NCI-H82 (cell line): ENCODE data around the gene ELAC1.
"Not testable (repeated sequence)": the region's sequence is repeated elsewhere in the genome, so short reads cannot be mapped to it uniquely, and the experiment has no call there.

Experiments used
- DNase-seq: peaks from one replicate; lab custom pipeline; 2025; lab: John Stamatoyannopoulos, UW

ELAC1 gene, protein sequence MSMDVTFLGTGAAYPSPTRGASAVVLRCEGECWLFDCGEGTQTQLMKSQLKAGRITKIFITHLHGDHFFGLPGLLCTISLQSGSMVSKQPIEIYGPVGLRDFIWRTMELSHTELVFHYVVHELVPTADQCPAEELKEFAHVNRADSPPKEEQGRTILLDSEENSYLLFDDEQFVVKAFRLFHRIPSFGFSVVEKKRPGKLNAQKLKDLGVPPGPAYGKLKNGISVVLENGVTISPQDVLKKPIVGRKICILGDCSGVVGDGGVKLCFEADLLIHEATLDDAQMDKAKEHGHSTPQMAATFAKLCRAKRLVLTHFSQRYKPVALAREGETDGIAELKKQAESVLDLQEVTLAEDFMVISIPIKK

DNA sequence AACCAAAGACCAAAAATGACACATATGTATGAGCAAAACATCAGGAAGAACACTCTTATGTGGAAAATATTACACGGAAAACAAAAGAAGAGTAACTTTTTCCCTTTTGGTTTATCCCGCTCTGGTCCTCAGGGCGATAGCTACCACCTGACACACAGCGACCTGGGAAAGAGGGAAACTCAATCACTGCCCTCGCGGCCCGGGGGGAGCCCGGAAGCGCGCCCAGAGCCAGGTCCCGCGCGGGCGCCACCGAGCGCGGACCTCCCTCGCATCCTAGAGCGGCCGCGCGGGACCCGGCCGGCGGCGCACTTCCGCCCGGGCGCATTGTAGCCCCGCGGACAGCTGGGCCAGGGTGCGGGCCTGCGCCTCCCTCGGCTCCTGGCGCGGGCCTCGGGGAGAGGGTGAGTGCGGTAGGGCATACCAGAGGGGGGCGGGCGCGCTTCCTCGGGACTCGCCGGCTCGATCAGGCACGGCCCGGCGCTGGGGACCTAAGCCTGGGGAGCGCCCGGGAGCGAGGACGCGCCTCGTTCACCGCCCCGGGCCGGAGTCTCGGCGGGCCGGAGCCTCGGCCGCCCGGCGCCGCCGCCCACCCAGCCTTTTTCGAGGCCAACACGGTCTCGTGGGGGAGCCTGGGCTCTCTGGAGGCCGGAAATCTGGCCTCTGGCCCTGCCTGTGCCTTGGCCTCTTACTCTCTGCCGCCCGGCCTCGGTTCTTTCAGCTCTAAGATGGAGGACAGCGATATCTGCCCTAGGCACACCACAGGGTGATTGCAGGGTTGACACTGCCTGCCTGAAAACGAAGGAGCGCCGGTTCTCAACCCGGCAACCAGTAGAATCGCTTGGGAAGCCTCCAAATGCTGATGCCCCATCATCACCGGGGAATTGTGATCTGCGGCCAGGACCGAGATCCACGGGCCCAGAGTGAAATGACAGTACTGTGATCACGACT is at the start of gene ELAC1:
ELAC1 (plus strand) TSS at position 327 of the 948 bp plus-strand sequence. CDS start 6,365 bp downstream, outside the sequence.
- DNase-seq: peak; percentile 88

DNA sequence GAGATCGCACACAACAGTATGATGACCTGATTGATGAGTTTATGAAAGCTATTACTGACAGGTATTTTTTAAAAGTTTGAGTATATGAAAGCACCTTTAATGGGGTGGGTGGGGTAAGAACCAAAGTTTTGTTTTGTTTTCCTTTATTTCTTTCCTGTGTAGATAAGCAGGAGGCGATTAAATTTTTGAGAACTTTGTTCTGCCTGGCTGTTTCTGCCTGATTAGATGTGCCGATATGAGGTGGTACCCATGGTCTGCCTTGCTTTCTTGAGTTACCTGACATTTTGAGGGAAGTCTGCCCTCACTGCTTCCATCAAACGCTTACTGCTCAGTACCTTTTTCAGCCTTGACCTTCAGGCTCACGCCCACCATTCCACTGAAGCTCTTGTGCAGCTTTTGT is 49.7 kb upstream of the ELAC1 start:
- no peak for DNase-seq

DNA sequence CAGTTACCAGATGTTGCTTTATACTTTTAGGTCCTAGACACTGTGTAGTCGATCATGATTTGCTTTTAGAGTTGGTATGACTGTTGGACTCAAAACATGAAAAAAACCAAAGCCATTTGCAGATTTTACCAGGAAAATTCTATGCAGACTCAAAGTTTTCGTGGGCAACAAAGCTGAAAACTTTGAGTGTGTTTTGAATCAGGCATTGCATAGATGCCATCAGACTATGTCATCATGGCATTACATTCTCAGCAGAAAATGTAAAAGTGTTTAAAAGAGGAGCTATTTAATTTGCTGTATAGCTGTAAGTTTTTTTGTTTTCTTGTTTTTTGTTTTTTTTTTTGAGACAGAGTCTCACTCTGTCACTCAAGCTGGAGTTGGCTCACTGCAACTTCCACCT is 43.5 kb upstream of the ELAC1 start:
- no peak for DNase-seq

DNA sequence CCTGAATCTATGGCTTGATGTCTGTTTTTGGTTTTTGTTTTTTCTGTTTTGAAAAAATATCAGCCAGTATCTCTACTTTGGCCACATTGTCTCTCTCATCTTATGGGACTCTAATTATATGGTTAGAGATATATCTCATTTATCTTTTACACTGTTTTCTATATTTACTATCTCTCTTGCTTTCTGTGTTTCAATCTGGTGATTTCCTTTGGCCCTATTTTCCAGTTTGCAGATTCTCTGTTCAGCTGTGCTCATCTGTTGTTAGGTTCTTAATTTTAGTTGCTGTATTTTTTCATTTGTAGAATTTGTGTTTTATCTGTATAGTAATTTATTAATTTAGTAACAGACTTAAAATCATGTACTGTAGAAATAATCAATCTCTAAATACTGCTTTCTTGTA is 41.3 kb upstream of the ELAC1 start:
- DNase-seq: no peak

DNA sequence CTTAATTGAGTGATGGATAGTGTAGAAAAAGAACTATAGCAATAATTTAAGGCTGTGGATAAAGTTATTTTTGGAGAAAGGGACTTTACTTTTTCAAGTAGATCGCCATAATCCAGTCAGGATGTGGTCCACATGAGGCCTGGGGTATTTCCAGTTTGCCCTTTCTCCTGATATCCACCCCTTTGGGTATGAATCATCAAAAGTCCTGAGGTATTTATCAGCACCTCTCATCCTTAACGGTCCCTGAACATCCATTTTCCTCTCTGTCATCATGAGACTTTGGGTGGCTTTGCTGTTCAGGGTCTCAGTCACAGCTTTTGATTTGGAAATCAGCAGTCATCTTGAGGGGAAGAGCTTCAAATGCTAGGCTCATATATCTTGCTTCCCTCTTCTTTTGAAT is 39.3 kb upstream of the ELAC1 start:
- DNase-seq: no peak

DNA sequence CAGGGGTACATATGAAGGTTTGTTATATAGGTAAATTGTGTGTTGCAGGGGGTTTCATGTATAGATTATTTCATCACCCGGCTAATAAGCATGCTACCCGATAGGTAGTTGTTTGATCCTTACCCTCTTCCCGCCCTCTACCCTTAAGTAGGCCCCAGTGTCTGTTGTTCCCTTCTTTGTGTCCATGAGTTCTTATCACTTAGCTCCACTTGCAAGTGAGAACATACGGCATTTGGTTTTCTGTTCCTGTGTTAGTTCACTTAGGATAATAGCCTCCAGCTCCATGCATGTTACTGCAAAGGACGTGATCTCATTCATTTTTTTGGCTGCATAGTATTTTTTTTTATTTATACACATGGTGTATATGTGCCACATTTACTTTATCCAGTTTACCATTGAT is 34.2 kb upstream of the ELAC1 start:
- DNase-seq: no peak

DNA sequence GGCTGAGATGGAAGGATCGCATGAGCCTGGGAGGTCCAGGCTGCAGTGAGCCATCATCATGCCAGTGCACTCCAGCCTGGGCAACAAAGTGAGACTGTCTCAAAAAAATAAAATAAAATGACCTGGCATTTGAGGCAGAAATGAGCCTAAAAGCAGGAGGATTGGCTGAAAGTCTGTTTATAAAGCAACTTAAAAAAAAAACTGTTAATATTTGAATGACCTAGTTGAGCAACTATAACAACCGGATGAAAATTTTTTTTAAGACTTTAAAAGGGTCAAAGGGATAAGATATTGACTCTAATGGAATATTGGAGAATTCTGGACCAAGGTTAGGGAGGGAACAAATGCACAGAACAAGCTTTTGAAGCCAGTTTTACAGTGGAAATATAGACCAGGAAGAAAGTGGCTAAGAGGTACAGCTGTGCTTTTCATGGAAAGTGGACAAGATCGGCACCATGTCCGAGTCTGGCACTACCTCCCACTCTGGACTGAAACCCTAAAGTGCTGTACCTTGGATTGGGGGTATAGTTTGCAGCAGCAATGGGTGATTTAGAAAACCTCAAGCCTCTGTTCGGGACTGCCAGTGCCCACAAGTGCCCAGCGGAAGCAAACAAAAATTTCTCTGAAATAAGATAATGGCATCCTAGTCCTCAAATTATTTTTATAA is 33.2 kb upstream of the ELAC1 start:
- DNase-seq: no peak

DNA sequence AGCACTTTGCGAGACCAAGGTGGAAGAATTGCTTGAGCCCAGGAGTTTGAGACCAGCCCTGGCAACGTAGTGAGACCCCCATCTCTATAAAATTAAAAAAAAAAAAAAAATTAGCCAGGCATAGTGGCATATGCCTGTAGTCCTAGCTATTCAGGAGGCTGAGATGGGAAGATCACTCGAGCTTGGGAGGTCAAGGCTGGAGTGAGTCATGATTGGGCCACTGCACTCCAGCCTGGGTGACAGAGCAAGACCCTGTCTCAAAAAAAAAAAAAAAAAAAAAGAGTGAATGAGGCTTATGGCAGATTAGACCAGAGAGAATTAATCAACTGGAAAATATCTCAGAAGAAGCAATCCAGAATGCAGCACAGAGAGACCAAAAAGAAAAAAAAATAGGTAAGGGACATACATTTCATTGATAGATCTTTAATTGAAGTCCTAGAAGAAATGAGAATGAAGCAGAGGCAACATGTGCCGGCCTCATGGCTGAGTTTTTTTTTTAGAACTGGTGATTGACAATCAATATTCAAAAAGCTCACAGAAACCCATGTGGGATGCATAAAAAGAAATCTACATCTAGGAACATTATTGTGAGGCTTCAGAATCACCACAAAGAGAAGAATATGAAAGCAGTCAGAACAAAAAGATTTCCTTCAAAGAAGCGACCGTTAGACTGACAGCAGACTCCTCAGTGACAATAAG is 32.2 kb upstream of the ELAC1 start:
- DNase-seq: no peak

DNA sequence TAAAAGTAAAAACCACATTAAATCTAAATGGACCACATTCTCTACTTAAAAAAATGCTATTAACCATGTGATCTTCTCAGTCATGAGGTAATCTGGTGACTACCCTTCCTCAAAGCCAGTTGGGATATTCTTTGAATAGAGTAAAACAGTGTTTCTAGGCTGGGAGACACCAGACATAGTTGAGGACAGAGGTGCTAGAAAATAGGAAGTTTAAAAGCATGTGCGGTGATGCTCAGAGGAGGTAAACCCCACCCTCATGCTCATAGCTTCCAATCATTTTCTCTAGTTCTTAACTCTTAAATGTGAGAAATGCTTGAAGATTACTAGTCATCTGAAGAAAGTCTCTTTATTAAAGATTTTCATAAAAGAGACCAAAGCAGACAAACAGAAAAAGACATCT is 30.7 kb upstream of the ELAC1 start:
- no peak for DNase-seq

DNA sequence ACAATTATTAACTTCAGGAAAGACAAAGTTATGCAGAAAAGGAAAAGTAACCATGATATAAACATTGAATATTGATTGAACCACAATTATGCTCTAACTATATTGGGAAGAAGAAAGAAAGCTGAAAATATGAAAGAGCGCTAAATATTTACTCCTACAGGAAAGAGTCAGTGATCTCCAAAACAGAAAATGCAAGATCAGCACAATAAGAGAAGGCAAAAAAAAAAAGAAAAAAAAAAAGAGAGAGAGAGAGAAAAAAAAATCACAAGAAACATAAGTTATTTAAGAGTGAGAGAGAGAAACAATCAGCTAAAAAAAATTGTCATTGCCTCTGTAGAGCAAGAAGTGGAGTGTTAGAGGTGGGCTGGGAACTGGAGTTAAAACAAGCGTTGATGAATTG is 28.9 kb upstream of the ELAC1 start:
- DNase-seq: no peak

DNA sequence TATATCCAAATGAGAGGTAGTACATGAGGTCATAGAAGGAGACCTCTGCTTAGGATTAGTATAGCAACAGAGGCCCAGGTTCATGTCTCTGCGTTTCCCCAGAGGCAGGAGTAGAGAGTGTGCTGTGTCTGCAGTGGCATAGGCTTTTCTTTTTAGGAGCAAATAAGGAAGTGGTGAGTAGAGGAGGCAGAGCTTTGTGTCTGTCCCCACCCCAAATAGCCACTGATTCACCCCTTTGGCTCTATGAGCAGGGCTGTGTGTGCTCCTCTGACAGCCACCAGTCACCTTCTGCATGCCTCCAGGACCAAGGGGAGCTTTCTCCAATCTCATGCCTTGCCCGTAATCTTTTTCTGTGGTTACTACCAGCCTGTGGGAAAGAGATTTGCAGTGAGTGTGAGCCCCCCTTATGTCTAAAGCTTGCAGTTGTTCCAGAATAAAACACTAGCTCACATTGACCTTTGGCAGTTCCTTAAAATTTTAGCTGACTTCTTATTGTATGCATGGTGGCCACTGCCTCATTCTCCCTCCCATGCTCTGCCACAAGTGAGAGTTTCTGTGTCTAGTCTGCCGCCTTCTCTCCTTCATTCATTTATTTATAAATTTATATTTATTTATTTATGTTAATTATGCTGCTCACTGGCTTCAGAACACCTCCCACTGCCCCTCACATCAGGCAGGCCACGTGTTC is 23.5 kb upstream of the ELAC1 start:
- no peak for DNase-seq

DNA sequence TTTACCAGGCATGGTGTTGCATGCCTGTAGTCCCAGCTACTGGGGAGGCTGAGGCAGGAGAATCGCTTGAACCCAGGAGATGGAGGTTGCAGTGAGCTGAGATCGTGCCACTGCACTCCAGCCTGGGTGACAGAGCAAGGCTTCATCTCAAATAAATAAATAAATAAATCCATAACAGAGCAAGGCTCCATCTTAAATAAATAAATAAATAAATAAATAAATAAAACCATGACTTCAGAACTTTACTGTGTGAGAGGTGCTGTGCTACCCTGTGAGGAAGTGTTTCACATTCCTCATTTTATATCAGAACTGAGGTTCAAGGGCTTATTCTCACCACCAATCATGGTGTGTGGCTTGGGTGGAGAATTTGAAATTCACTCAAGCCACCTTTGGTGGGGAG is 21.9 kb upstream of the ELAC1 start:
- DNase-seq: not testable (repeated sequence)

DNA sequence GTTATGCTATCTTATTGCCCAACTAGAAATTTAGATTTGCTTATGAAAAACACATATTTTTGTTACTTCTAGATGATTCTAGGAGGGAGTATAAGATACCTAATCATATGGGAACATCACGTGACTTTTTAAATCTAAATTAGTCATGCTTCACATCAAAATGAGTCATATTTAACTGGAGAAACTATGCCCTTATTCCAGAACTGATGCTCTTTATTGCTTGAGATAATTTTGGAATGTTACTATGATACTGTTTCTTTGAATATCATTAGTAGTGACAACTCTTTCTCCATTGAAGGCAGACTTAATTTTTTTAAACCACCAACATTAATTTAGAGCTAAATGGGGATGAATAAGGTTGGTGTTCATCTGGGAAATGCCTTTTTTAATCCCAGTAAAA is 19.9 kb upstream of the ELAC1 start:
- DNase-seq: no peak

DNA sequence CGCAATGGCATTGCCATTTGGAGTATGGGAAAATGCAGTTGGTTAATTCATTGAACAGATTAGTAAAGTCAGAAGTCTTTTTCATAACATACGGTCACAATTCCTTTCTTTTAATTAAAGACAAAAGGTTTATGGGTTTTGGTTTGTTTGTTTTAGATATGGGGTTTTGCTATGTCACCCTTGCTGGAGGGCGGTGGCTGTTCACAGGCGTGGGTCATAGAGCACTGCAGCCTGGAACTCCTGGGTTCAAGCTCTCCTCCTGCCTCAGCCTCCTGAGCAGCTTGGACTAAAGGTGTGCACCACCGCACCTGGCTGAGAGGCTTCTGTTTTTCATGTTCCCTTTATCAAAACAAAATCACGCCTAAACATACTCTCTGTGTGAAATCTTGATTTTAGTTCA is 18.7 kb upstream of the ELAC1 start:
- no peak for DNase-seq

DNA sequence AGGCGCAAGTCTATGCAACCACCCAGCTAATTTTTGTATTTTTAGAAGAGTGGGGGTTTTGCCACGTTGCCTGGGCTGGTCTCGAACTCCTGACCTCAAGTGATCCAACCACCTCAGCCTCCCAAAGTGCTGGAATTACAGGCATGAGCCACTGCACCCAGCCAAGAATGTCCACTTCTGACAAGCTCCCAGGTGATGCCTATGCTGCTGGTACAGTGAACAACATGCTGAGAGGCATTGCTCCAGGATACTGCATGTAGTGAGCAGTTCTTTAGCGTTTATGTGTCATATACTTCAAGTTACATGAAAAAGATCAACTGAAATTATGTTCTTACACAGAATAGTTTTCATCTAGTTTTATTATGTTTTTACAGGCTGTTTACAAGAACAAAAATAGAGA is 17.2 kb upstream of the ELAC1 start:
- DNase-seq: no peak

DNA sequence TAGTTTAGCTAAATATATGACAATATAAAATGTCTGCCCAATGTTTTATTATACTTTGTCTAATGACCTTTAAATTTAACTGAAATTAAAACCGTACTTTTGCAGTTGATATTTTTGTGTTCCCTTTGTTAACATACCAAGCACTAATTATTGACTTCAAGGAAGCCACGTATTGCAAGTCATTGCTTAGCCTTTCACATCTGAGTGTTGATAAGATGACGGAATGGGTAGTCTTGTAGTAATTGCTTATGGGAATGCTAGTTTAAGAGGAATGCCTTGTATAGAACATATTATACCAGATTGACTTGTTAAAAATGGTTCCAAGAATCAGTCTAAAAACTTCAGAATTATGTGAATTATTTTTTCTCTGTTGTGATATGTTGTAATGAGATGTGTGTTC is 14.0 kb upstream of the ELAC1 start:
- DNase-seq: no peak

DNA sequence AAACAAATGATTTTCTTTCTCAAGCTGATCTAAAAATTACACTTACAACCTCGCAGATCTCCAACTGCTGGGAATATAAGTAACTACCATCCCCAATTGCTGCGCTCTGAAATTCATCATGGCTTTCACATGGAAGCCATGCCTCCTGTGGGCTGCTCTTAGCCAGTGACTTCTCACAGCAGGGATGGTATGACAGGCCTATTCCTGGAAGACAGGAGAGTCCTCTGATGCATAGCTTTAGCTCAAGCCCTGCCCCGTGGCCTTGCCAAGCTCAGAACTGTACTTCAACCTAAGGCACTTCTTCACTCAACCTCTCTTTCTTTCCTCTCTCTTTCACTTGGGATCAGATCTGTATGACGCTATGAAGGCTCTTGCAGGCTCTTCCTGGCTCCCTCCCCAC is 12.6 kb upstream of the ELAC1 start:
- DNase-seq: no peak

DNA sequence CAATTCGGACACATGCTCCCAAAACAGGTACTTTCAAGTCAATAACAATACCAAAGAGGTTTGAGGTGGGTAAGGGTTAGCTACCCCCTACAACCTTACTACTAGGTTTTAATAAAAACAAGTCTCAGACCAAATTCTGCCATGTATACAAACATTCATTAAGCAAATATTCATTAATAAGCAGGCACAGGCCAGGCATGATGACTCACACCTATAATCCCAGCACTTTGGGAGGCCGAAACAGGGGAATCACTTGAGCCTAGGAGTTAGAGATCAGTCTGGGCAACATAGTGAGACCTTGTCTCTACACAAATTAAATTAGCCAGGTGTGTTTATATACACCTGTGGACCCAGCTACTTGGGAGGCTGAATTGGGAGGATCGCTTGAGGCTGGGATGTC is 11.7 kb upstream of the ELAC1 start:
- no peak for DNase-seq

DNA sequence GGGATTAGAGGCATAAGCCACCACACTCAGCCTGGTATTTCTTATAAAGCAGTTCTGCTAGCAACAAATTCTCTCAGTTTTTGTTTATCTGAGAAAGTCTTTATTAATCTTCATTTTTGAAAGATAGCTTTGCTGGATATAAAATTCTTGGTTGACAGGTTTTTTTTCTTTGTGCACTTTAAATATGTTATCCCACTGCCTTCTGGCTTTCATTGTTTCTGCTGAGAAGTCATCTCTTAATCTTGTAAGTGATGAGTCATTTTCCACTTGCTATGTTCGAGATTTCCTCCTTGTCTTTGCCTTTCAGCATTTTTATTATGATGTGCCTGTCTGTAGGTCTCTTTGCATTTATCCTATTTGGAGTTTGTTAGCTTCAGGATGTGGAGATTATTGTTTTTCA is 5.9 kb upstream of the ELAC1 start:
- no peak for DNase-seq

DNA sequence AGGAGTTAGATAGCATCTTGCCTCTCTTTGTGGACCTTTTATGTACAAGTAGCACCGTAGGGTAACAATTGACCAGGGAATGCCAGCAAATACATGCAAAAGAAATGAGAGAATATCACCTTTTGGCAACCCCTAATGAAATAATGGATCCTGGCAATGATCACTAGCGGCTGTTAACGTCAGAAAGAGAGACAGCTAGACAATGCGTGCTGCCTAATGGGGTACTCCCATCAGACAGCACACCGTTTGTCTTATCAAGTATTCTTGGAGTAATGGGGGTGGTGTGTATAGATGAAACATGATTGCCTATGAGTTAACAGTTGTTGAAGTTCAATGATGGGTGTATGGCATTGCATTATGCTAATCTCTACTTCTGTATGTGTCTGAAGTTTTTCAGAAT is 1.6 kb downstream of the ELAC1 start:
- DNase-seq: no peak

DNA sequence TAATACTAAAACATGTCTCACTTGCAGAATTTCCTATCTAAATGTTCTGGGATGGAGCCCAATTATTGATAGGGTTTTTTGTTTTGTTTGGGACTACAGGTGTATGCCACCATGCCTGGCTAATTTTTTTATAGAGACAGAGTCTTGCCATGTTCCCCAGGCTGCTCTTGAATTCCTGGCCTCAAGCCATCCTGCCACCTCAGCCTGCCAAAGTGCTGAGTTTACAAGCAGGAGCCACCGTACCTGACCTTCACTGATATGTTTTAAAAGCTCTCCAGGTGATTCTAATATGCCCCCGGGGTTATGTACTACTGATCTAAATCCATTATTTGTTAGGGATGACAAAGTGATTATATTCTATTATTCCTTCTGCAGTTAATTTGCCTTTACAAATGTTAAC is 2.2 kb downstream of the ELAC1 start:
- no peak for DNase-seq

DNA sequence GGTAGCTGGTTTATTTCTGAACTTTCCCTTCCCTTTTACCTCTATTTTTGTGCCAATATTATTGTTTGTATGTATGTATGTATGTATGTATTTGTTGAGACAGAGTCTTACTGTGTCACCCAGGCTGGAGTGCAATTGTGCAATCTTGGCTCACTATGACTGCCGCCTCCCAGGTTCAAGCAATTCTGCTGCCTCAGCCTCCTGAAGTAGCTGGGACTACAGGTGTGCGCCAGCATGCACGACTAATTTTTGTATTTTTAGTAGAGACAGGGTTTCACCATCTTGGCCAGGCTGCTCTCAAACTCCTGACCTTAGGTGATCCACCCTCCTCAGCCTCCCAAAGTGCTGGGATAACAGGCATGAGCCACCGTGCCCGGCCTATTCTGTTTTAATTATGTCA is 4.6 kb downstream of the ELAC1 start:
- not testable (repeated sequence) for DNase-seq
